HG02970 (cell line): ENCODE measurements around the gene SLC26A9.
"Not testable (repeated sequence)": the region's sequence is repeated elsewhere in the genome, so short reads cannot be mapped to it uniquely, and the experiment has no call there.

Source experiments
- ATAC-seq: cut with Tn5 transposase; IDR thresholded peaks from one replicate; pipeline ENCODE4 v1.9.1; 2021; ENCODE audit warnings: mild to moderate bottlenecking, moderate library complexity, moderate number of reproducible peaks; ENCODE audit not compliant: unreplicated experiment, low FRiP score

SLC26A9 gene

DNA sequence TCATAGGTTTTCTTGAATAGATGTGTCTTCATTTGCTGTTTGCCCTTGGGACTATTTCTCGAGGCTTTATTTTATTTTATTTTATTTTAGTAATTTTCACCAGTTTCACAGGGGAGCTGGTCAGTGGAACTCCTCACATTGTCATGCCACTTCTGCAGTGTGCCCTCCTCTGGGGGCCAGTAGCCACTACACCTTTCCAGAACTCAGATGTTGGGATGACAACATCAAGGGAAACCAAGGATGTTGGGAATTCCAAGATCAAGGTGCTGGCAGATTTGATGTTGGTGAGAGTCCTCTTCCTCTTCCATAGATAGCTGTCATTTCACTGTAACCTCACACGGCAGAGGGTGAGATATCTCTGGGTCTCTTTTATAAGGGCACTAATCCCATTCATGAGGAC, 35.5 kb downstream of the SLC26A9 start:
- no peak for ATAC-seq

- not testable (repeated sequence) for ATAC-seq
Observed at GRCh38 chr1:205905095-205905494, 38.2 kb downstream of the SLC26A9 start.

- no peak for ATAC-seq
Observed at GRCh38 chr1:205896351-205896750, 46.9 kb downstream of the SLC26A9 start.

DNA sequence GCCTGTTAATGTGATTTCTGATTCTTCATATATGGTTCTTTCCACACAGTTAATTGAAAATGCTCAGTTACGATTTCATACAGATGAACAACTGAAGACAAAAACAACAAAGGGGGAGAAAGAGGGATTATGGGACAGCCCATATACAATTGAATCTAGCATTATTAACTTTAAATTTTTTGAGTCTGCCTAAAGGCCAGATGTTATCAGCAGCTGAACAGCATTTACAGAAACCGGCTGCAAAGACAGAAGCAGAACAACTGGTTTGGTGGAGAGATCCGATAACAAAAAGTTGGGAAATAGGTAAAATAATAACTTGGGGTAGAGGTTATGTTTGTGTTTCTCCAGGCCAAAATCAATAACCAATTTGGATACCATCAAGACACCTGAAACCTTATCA, 49.1 kb downstream of the SLC26A9 start:
- ATAC-seq = not testable (repeated sequence)

DNA sequence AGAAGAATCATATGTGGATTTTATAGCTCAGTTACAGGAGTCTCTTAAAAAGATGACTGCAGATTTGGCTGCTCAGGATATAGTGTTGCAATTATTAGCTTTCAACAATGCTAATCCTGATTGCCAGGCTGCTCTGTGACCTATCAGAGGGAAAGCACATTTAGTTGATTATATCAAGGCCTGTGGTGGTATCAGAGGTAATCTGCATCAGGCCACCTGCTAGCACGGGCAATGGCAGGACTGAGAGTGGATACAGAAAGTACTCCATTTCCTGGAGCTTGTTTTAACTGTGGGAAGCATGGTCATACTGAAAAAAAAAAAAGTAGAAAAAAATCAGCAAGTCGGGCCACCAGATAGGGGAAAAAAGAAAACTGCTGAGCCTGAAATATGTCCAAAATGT, 51.1 kb downstream of the SLC26A9 start:
- not testable (repeated sequence) for ATAC-seq

DNA sequence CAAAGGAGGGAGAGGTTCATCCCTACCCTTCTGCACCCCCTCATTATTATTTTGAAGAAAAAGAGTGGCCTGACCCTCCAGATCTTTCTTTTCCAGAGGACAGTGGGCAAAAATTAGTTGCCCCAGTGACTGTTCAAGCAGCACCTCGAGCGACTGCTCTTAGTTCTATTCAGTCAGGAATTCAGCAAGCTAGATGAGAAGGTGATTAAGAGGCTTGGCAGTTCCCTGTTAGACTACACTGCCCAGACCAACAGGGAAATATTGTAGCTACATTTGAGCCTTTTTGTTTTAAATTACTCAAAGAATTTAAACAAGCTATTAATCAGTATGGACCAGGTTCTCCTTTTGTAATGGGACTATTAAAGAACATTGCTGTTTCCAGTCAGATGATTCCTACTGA, 51.8 kb downstream of the SLC26A9 start:
- ATAC-seq = not testable (repeated sequence)

DNA sequence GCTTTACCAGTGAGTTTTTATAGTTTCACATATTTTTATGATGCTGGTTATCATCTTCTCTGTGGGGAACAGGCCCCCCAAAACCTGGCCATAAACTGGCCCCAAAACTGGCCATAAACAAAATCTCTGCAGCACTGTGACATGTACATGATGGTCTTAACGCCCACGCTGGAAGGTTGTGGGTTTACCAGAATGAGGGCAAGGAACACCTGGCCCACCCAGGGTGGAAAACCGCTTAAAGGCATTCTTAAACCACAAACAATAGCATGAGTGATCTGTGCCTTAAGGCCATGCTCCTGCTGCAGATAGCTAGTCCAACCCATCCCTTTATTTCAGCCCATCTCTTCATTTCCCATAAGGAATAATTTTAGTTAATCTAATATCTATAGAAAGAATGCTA, 52.6 kb downstream of the SLC26A9 start:
- not testable (repeated sequence) for ATAC-seq

DNA sequence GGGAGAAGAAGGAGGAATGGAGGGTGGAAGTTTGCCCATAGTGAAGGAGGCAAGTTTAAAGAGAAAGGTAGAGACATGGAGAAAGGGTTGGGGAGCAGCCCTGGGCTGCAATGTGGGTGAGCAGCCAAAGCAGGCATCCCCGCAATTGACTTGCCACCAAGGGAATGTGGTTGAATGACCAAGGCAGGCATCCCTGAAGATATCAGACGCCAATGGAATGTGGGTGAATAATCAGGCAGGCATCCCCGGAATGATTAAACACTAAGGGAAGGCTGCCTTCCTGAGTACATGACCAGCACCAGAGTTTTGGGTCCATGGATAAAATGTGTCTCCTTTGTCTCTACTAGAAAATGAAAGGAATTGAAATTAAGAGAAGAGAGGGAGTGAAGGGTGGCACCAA, 53.5 kb downstream of the SLC26A9 start:
- ATAC-seq = not testable (repeated sequence)

- not testable (repeated sequence) for ATAC-seq
Observed at GRCh38 chr1:205889006-205889405, 54.2 kb downstream of the SLC26A9 start.

- no peak for ATAC-seq
Observed at GRCh38 chr1:205883792-205884191, 59.5 kb downstream of the SLC26A9 start.

DNA sequence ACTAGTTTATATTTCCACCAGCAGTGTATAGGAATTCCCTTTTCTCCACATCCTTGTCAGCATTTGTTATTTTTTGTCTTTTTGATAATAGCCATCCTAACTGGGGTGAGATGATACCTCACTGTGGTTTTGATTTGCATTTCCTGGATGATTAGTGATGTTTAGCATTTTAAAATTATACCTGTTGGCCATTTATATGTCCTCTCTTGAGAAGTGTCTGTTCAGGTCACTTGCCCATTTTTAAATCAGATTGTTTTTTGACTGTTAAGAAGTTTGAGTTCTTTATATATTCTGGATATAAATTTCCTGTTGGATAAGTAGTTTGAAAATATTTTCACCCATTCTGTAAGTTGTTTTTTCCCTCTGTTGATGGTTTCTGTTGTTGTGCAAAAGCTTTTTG, 62.3 kb downstream of the SLC26A9 start:
- ATAC-seq = no peak

DNA sequence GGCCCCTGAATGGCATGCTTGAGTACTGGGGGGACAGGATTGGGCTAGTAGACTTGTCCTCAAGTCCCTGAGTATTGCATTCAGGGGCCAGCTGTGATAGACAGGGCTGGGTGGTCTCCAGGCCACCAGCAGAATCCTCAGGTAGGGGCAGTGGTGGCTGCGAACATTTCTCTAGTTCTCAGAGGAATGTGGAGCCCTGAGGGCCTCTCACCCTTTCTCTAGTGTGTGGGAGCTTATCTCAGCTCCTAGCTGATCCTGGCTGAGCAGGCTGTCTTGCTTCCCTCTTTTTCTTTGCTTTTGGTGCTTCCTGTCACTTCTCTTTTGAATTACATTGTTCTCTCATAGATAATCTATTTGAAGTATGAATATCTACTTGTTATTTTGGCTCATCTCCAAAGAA, 63.3 kb downstream of the SLC26A9 start:
- ATAC-seq = no peak

DNA sequence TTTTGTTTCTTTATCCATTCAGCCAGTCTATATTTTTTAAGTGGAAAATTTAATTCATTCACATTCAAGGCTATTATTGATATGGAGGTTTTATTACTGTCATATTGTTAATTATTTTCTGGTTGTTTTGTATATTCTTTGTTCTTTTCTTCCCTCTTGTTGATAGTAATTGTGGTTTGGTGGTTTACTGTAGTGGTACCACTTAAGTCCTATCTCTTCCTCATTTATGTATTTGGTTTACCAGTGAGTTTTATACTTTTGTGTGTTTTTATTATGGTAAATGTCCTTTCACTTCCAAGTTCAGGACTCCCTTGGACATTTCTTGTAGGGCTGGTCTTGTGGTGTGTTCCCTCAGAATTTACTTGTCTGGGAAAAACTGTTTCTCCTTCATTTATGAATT, 65.2 kb downstream of the SLC26A9 start:
- no peak for ATAC-seq

DNA sequence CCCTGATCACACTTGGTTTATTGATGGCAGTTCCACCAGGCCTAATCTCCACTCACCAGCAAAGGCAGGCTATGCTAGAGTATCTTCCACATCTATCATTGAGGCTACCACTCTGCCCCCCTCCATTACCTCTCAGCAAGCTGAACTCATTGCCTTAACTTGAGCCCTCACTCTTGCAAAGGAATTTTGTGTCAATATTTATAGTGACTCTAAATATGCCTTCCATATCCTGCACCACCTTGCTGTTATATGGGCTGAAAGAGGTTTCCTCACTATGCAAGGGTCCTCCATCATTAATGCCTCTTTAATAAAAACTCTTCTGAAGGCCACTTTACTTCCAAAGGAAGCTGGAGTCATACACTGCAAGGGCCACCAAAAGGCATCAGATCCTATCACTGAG, 70.1 kb downstream of the SLC26A9 start:
- not testable (repeated sequence) for ATAC-seq

DNA sequence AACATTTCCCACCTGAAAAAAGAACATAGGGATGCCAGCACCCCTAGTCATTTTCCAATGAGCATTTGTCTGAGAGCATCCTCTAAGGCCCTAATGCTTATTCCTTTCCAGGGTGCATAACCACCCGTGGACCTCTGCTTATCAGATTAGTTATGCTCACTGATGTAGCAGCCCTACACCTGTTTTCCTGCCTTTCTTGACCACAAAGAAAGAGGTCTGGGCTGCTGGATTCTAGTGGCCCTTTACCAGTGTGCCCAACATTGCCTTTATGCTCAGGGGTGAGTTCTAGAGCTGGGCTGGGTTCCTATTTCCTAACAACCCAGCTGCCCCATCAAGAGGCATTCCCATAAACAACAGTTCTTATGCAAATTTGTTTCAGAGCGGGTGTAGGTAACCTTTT, 73.0 kb downstream of the SLC26A9 start:
- no peak for ATAC-seq
